ENCODE measurements around the gene RIMBP3B.
"Not testable (repeated sequence)": the region's sequence is repeated elsewhere in the genome, so short reads cannot be mapped to it uniquely, and the experiment has no call there.

The RIMBP3B gene

GRCh38 chr22:21418974-21419638 is 35.6 kb downstream of the RIMBP3B start:
- DNase-seq (ENCODE audit: low read depth): not testable (repeated sequence)

- not testable (repeated sequence) for DNase-seq (ENCODE audit: low read depth)
These were observed 36.7 kb downstream of the RIMBP3B start for GRCh38 chr22:21420180-21420763.

GRCh38 chr22:21424084-21424709 is 40.6 kb downstream of the RIMBP3B start:
- not testable (repeated sequence) for DNase-seq (ENCODE audit: low read depth)

GRCh38 chr22:21434378-21435233 is 51.1 kb downstream of the RIMBP3B start:
- DNase-seq (ENCODE audit: low read depth): not testable (repeated sequence)

- DNase-seq (ENCODE audit: low read depth): not testable (repeated sequence)
These were observed 52.7 kb downstream of the RIMBP3B start for GRCh38 chr22:21435998-21436810.

GRCh38 chr22:21438013-21438412 is 54.5 kb downstream of the RIMBP3B start:
- DNase-seq (ENCODE audit: low read depth): not testable (repeated sequence)
